AG10803 (cell line): ENCODE data around the gene NPHS2.

Experiments used
- DNase-seq: peaks from one replicate; pipeline ENCODE4 v3.0.0; 2010; ENCODE audit warnings: low read depth
- H3K4me3 ChIP-seq: 2 replicates; pipeline ENCODE4 v1.5.1; 2011; ENCODE audit warnings: mild to moderate bottlenecking, low read length, control low read depth
- TF ChIP-seq, protein P1 (sequence below): conservative IDR thresholded peaks from 2 replicates; pipeline ENCODE4 v1.5.1; 2011; ENCODE audit warnings: mild to moderate bottlenecking, low read length, control low read depth, inconsistent platforms

NPHS2 gene

DNA sequence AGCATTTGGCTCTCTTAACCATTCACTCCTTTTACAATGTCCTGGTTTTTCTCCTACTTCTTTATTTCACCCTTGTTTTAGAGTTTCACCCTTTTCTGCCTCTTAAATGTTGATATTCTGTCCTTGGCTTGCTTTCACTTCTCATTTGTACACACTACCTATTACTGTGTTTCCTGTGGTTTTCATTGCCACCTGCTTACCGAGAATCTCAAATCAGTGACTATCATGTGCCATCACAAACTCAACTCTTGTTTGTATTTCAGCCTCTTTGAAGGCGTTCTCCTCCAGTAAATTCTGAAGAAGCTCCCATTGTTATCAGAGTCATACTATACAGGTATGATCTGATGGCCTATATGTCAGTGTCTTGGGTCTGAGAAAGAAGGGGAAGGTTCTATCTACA, 65.7 kb downstream of the NPHS2 start:
- DNase-seq, result no peak
- no peak overlapping the region for H3K4me3 ChIP-seq
- TF ChIP-seq, protein P1, sequence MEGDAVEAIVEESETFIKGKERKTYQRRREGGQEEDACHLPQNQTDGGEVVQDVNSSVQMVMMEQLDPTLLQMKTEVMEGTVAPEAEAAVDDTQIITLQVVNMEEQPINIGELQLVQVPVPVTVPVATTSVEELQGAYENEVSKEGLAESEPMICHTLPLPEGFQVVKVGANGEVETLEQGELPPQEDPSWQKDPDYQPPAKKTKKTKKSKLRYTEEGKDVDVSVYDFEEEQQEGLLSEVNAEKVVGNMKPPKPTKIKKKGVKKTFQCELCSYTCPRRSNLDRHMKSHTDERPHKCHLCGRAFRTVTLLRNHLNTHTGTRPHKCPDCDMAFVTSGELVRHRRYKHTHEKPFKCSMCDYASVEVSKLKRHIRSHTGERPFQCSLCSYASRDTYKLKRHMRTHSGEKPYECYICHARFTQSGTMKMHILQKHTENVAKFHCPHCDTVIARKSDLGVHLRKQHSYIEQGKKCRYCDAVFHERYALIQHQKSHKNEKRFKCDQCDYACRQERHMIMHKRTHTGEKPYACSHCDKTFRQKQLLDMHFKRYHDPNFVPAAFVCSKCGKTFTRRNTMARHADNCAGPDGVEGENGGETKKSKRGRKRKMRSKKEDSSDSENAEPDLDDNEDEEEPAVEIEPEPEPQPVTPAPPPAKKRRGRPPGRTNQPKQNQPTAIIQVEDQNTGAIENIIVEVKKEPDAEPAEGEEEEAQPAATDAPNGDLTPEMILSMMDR, result no peak

DNA sequence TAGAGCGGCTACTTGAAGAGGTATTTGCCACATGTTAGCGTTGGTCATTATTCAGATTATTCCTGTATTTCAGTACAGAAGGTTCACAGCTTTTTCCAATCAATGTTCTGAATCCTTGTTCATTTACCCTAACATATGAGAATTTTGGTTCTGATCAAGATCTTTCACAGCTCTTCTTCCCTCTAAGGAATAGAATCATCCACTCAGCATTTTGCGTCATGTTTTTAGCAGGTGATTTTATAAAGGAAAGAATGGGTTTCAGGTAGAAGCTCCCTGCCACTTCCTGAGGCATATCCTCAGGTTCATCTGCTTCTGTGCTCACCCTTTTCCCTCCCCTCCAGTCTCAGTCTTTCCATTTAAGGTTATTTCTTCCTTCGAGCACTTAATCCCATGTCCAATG, 66.4 kb downstream of the NPHS2 start:
- no peak for DNase-seq
- TF ChIP-seq, protein P1, result no peak
- no peak overlapping the region for H3K4me3 ChIP-seq

DNA sequence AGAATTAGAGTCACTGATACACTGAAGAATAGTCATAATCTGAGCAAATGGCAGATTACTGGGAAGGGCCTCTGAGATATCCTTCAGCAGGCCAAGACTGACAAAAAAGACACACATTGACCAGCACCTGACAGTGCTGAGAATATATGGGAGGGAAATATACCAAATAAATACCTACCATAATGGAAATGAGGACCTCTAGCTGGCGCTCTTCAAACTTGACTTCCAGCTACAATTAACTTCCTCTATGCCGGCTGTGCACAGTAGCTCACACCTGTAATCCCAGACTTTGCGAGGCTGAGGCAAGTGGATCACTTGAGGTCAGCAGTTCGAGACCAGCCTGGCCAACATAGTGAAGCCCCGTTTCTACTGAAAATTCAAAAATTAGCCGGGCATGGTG, 69.5 kb downstream of the NPHS2 start:
- no peak overlapping the region for H3K4me3 ChIP-seq
- DNase-seq, result no peak
- TF ChIP-seq, protein P1, result no peak
